Mucosa of descending colon (tissue), 3 donors: Measurements from ENCODE around the gene ASXL2. TPM values are rescaled to one million over a fixed set of nuclear protein-coding genes. Genes with fewer than 3 reads are reported as not detected.
"Not testable (repeated sequence)": the region's sequence is repeated elsewhere in the genome, so short reads cannot be mapped to it uniquely, and the experiment has no call there.

Experiments used
- ATAC-seq: fragments of 200-7000 bp; cut with Tn5 transposase; one replicate; pipeline ENCODE4 v1.9.1; 2020; ENCODE audit warnings: mild to moderate bottlenecking, moderate library complexity
- DNase-seq, 3 donors: peaks; one replicate each; pipeline ENCODE4 v3.0.0-alpha.2; 2020
- H3K36me3 ChIP-seq: fragments of 200-600 bp; one replicate; pipeline ENCODE4 v1.8.0; 2021; ENCODE audit warnings: low read depth, mild to moderate bottlenecking
- H3K4me1 ChIP-seq: fragments of 200-600 bp; one replicate; pipeline ENCODE4 v1.8.0; 2021; ENCODE audit warnings: low read depth, mild to moderate bottlenecking
- H3K4me3 ChIP-seq: fragments of 200-600 bp; one replicate; pipeline ENCODE4 v1.8.0; 2021; ENCODE audit warnings: mild to moderate bottlenecking
- H3K9me3 ChIP-seq: fragments of 200-600 bp; one replicate; pipeline ENCODE4 v1.8.0; 2021; ENCODE audit warnings: mild to moderate bottlenecking
- CTCF ChIP-seq: fragments of 200-600 bp; IDR thresholded peaks from one replicate; pipeline ENCODE4 v1.8.0; 2022; ENCODE audit warnings: antibody characterized with exemption, mild to moderate bottlenecking
- intact Hi-C, 2 donors: fragments of 100-400 bp; cut with DNase I in 1 of 2; cut with micrococcal nuclease in 1 of 2; formaldehyde crosslinking; loops; one replicate each; pipeline versions ENCODE4 v1.11.0 to v1.11.1; 2022; cut with DNase I, micrococcal nuclease
- total RNA-seq, 3 donors: library from RNA; stranded (reverse); fragmentation: NEBNext Ultra II Directional in 2 of 3; extraction: Animal tissue kit (Norgen Biotek cat#: 25700) in 2 of 3; gene quantifications; one replicate each; pipeline versions ENCODE4 v1.2.1 to v1.2.4, GENCODE V29; 2021 to 2023
- donor health status: DM: no; HTN: no; CAD: no; lungs with moderate emphysema.
- donor health status: DM: no; HTN: no; CAD: no.
- donor health status: DM: no; HTN: yes; CAD: no.

Gene ASXL2
- total RNA-seq, 3 donors from 2014 or later, result 29.9 to 39.2 (median 33.4) TPM

GRCh38 chr2:25707927-25708590 lies 170.2 kb downstream of the ASXL2 start:
- Histone ChIP-seq H3K4me1 (no peaks in the 10 kb centered on the region), H3K9me3 (no peaks in the 10 kb centered on the region), H3K4me3 (no peak overlapping the region), H3K36me3 (no peaks in the 10 kb centered on the region)
- intact Hi-C loops, result no loop called here
- TF ChIP-seq CTCF, result no peak
- DNase-seq (no peak), ATAC-seq (no peak)

GRCh38 chr2:25705575-25705974 lies 172.7 kb downstream of the ASXL2 start:
- H3K4me1 ChIP-seq, intact Hi-C loops, ATAC-seq, H3K4me3 ChIP-seq, H3K36me3 ChIP-seq, DNase-seq, H3K9me3 ChIP-seq: not testable (repeated sequence)

- no peaks in the 10 kb centered on the region for H3K9me3 ChIP-seq
- no peaks in the 10 kb centered on the region for H3K36me3 ChIP-seq
- no peaks in the 10 kb centered on the region for H3K4me1 ChIP-seq
- ATAC-seq (no peak), DNase-seq (no peak)
- intact Hi-C loops, result no loop called here
- no peak for TF ChIP-seq CTCF
- H3K4me3 ChIP-seq, result no peak overlapping the region
These were observed 176.5 kb downstream of the ASXL2 start for GRCh38 chr2:25701801-25702200.

DNA sequence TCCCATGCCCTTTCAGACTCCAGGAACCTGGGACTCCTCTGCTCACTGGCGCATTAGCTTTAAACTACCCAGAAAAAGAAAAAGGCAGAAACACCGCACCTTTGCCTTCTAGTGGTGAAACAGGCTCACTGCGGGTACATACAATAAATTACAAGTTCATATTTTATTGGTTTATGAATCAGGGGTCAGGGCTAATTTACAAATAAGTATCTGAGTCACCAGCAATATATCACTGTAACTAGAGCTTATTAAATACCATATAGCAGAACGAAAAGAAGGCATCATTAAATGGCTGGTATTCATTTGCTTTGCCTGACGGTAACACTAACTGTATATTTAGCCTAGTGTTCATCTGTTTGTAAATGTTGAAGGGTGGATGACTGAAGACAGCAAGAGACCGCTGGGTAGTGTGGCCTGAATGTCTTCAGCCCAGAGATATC lies 178.0 kb downstream of the ASXL2 start:
- Histone ChIP-seq H3K4me3 (no peak overlapping the region), H3K36me3 (no peaks in the 10 kb centered on the region), H3K4me1 (no peaks in the 10 kb centered on the region), H3K9me3 (no peaks in the 10 kb centered on the region)
- DNase-seq (peak in 1 of 3 donors; percentile 19), ATAC-seq (peak; percentile 83)
- intact Hi-C loops, result no loop called here
- TF ChIP-seq CTCF, result peak; percentile 46

- H3K9me3 ChIP-seq, result no peaks in the 10 kb centered on the region
- H3K4me1 ChIP-seq, result no peaks in the 10 kb centered on the region
- DNase-seq, result no peak
- no peak for ATAC-seq
- TF ChIP-seq CTCF, result no peak
- H3K4me3 ChIP-seq, result no peak overlapping the region
- no peaks in the 10 kb centered on the region for H3K36me3 ChIP-seq
- intact Hi-C loops, result no loop called here
These were observed 179.1 kb downstream of the ASXL2 start for GRCh38 chr2:25699216-25699615.

DNA sequence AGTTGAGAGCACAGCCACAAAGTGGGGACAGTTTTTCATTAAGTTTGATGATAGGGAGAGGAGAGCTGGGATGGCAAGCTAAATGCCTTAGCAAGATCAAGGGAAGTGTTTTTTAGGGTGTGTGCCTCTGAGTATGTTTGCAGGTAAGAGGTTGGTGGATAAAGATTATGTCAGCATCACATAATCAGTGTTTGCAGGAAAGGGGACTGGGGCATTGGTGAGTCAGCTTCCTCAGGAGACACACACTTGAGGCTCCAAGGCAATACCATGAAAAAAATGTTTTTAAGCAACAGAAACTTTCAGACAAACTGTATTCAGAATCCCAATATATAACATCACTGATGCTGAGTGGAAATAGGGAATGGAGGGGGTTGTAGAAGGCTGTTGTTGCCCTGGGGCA lies 179.5 kb downstream of the ASXL2 start:
- no peak for ATAC-seq
- DNase-seq, result no peak

More for the DNA sequence above, 179.5 kb downstream of the ASXL2 start:
- Histone ChIP-seq H3K4me1 (no peaks in the 10 kb centered on the region), H3K4me3 (no peak overlapping the region), H3K9me3 (no peaks in the 10 kb centered on the region), H3K36me3 (no peaks in the 10 kb centered on the region)
- TF ChIP-seq CTCF, result no peak
- intact Hi-C loops, result no loop called here
